MM.1S (cell line): Measurements from ENCODE around the gene MPRIP.

Experiments used
- DNase-seq: peaks from one replicate; pipeline ENCODE4 v3.0.0-alpha.2; 2015
- H2AFZ ChIP-seq: fragments of 300-600 bp; sonication (generic); 2 replicates; pipeline ENCODE4 v1.6.0; 2016; ENCODE audit warnings: antibody characterized with exemption, low read length
- H3F3A ChIP-seq: fragments of 300-600 bp; sonication (generic); 2 replicates; pipeline ENCODE4 v1.6.1; 2016; ENCODE audit warnings: mild to moderate bottlenecking, antibody characterized with exemption, low read length, moderate library complexity, mixed read lengths; ENCODE audit not compliant: insufficient read depth
- H3K27ac ChIP-seq: fragments of 300-600 bp; sonication (generic); 2 replicates; pipeline ENCODE4 v1.5.1; 2016; ENCODE audit warnings: mild to moderate bottlenecking, low read length
- H3K27me3 ChIP-seq: fragments of 300-600 bp; sonication (generic); replicated peaks from 2 replicates; pipeline ENCODE4 v1.6.0; 2016; ENCODE audit warnings: low read length; ENCODE audit not compliant: insufficient read depth
- H3K36me3 ChIP-seq: fragments of 300-600 bp; sonication (generic); replicated peaks from 2 replicates; pipeline ENCODE4 v1.6.1; 2016; ENCODE audit warnings: mild to moderate bottlenecking, low read length, mixed read lengths; ENCODE audit not compliant: insufficient read depth
- H3K4me1 ChIP-seq: fragments of 300-600 bp; sonication (generic); 2 replicates; pipeline ENCODE4 v1.6.1; 2016; ENCODE audit warnings: low read length, mixed read lengths
- H3K4me2 ChIP-seq: fragments of 300-600 bp; sonication (generic); 2 replicates; pipeline ENCODE4 v1.6.0; 2016; ENCODE audit warnings: low read depth, low read length
- H3K4me3 ChIP-seq: fragments of 300-600 bp; sonication (generic); 2 replicates; pipeline ENCODE4 v1.5.1; 2016; ENCODE audit warnings: low read length, mixed read lengths
- H3K79me2 ChIP-seq: fragments of 300-600 bp; sonication (generic); 2 replicates; pipeline ENCODE4 v1.6.1; 2016; ENCODE audit warnings: mixed run types, low read length, mixed read lengths
- H3K9ac ChIP-seq: fragments of 300-600 bp; sonication (generic); 2 replicates; pipeline ENCODE4 v1.6.1; 2016; ENCODE audit warnings: low read length, mixed read lengths
- H3K9me2 ChIP-seq: fragments of 300-600 bp; sonication (generic); replicated peaks from 2 replicates; pipeline ENCODE4 v1.6.1; 2016; ENCODE audit warnings: mild to moderate bottlenecking, low read length, mixed read lengths; ENCODE audit not compliant: insufficient read depth
- H3K9me3 ChIP-seq: fragments of 300-600 bp; sonication (generic); replicated peaks from 2 replicates; pipeline ENCODE4 v1.6.1; 2016; ENCODE audit warnings: mild to moderate bottlenecking, low read length, mixed read lengths; ENCODE audit not compliant: insufficient read depth
- H4K20me1 ChIP-seq: fragments of 300-600 bp; sonication (generic); 2 replicates; pipeline ENCODE4 v1.6.1; 2016; ENCODE audit warnings: mild to moderate bottlenecking, low read length, moderate library complexity, mixed read lengths; ENCODE audit not compliant: insufficient read depth
- CTCF ChIP-seq: fragments of 300-600 bp; sonication (generic); IDR thresholded peaks from 2 replicates; pipeline ENCODE4 v1.5.1; 2016; ENCODE audit warnings: antibody characterized with exemption, low read length, mixed read lengths
- EZH2 ChIP-seq: fragments of 300-600 bp; sonication (generic); optimal IDR thresholded peaks from 2 replicates; pipeline ENCODE3; 2017; ENCODE audit warnings: low read depth, mild to moderate bottlenecking, antibody characterized with exemption, low read length, mixed read lengths
- EZH2phosphoT487 ChIP-seq: fragments of 300-600 bp; sonication (generic); IDR thresholded peaks from 2 replicates; pipeline ENCODE4 v1.6.1; 2018; ENCODE audit warnings: antibody characterized with exemption, low read length

The MPRIP gene

GRCh38 chr17:17088541-17089525 is 46.6 kb downstream of the MPRIP start:
- no peaks in the 10 kb centered on the region for H3K9me2 ChIP-seq
- H3K9me3 ChIP-seq: no peaks in the 10 kb centered on the region
- H3K27me3 ChIP-seq: no peaks in the 10 kb centered on the region
- TF ChIP-seq CTCF (no peak), EZH2 (no peak), EZH2phosphoT487 (no peak)
- H2AFZ ChIP-seq: no peak overlapping the region
- no peak overlapping the region for H3K9ac ChIP-seq
- H3K36me3 ChIP-seq: no peaks in the 10 kb centered on the region
- DNase-seq: peak; percentile 8
- no peaks in the 10 kb centered on the region for H3K4me1 ChIP-seq
- no peaks in the 10 kb centered on the region for H3F3A ChIP-seq
- H3K4me3 ChIP-seq: no peak overlapping the region
- no peak overlapping the region for H3K4me2 ChIP-seq
- no peak overlapping the region for H3K27ac ChIP-seq
- H3K79me2 ChIP-seq: peaks cover 75% of the 10 kb centered on the region
- H4K20me1 ChIP-seq: no peaks in the 10 kb centered on the region; the same call in 1 of the 2 replicates

- Histone ChIP-seq H4K20me1 (no peaks in the 10 kb centered on the region; the same call in 1 of the 2 replicates), H3K79me2 (peaks cover 79% of the 10 kb centered on the region), H3K9me2 (no peaks in the 10 kb centered on the region), H3K36me3 (no peaks in the 10 kb centered on the region), H3K9me3 (no peaks in the 10 kb centered on the region), H3K4me3 (no peak overlapping the region), H3F3A (no peaks in the 10 kb centered on the region), H3K4me1 (no peaks in the 10 kb centered on the region), H2AFZ (no peak overlapping the region), H3K4me2 (no peak overlapping the region), H3K27ac (no peak overlapping the region), H3K27me3 (no peaks in the 10 kb centered on the region), H3K9ac (no peak overlapping the region)
- no peak for DNase-seq
- TF ChIP-seq CTCF (no peak), EZH2phosphoT487 (no peak), EZH2 (no peak)
Measured at GRCh38 chr17:17089796-17090641, 47.8 kb downstream of the MPRIP start.

- no peak for DNase-seq
- H3K36me3 ChIP-seq: no peaks in the 10 kb centered on the region
- no peak overlapping the region for H3K9ac ChIP-seq
Measured at GRCh38 chr17:17090642-17091103, 48.4 kb downstream of the MPRIP start.

More at GRCh38 chr17:17090642-17091103, 48.4 kb downstream of the MPRIP start:
- TF ChIP-seq CTCF (no peak), EZH2 (no peak), EZH2phosphoT487 (no peak)
- H2AFZ ChIP-seq: no peak overlapping the region
- H3K4me3 ChIP-seq: no peak overlapping the region
- no peaks in the 10 kb centered on the region for H3K9me2 ChIP-seq
- H3K27me3 ChIP-seq: no peaks in the 10 kb centered on the region
- H3K27ac ChIP-seq: no peak overlapping the region
- no peaks in the 10 kb centered on the region for H3K4me1 ChIP-seq
- H3F3A ChIP-seq: no peaks in the 10 kb centered on the region
- H3K79me2 ChIP-seq: peaks cover 86% of the 10 kb centered on the region
- no peak overlapping the region for H3K4me2 ChIP-seq
- no peaks in the 10 kb centered on the region for H3K9me3 ChIP-seq
- no peaks in the 10 kb centered on the region; the same call in 1 of the 2 replicates for H4K20me1 ChIP-seq
